Left colon (tissue), 2 donors: Measurements from ENCODE around the gene TNFRSF17. TPM values are rescaled to one million over a fixed set of nuclear protein-coding genes. Genes with fewer than 3 reads are reported as not detected.
"Not testable (repeated sequence)": the region's sequence is repeated elsewhere in the genome, so short reads cannot be mapped to it uniquely, and the experiment has no call there.

Experiments used
- ATAC-seq: fragments of 200-7000 bp; cut with Tn5 transposase; one replicate; pipeline ENCODE4 v1.9.1; 2020; ENCODE audit warnings: mild to moderate bottlenecking, moderate library complexity
- DNase-seq, 2 donors: peaks; one replicate each; pipeline ENCODE4 v3.0.0-alpha.2; 2020
- intact Hi-C, 2 donors: fragments of 100-400 bp; cut with DNase I in 1 of 2; cut with micrococcal nuclease in 1 of 2; formaldehyde crosslinking; loops; one replicate each; pipeline versions ENCODE4 v1.11.2 to v1.14.0; 2022; cut with DNase I, micrococcal nuclease
- long read RNA-seq: library from polyadenylated mRNA; unstranded; transcript quantifications from one replicate; pipeline ENCODE4 v2.0.0, GENCODE V29; 2021
- total RNA-seq, 2 donors: library from RNA; stranded (reverse); fragmentation: NEBNext Ultra II Directional; extraction: Animal tissue kit (Norgen Biotek cat#: 25700); gene quantifications; one replicate each; pipeline ENCODE4 v1.2.1, GENCODE V29; 2021
- donor health status: DM: no; HTN: no; CAD: no.
- donor health status: DM: yes; HTN: yes; CAD: no.

The TNFRSF17 gene
- 1 to 10 TPM in 1 of 2 donors, under 1 TPM in 1; 0.70 to 5.0 TPM for total RNA-seq
- long read RNA-seq: 0 reads

DNA sequence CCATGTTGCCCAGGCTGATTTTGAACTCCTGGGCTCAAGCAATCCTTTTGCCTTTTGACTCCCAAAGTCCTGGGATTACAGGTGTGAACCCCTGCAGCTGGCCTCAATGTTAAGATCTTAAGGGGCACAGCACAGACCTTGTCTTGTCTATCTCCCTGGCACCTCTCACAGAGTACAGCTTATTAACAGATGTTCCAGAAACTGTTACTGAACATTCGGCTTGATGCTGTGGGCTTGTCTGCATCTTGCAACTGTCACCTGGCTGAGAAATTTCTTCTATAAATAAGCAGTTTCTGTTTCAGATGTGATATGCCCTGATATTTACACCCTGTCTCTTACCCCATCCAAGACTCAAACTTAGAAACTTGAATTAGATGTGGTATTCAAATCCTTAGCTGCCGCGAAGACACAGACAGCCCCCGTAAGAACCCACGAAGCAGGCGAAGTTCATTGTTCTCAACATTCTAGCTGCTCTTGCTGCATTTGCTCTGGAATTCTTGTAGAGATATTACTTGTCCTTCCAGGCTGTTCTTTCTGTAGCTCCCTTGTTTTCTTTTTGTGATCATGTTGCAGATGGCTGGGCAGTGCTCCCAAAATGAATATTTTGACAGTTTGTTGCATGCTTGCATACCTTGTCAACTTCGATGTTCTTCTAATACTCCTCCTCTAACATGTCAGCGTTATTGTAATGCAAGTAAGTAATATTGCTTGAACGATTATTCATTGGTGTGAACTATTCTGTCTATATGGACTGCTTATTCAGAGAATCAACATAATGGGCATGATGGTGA, at the start of gene TNFRSF17:
TNFRSF17 (plus strand) TSS at position 450 of the 791 bp plus-strand sequence; CDS start at position 565, 115 bp downstream.
- no peak for DNase-seq
- ATAC-seq: no peak
- intact Hi-C loops: no loop called here

DNA sequence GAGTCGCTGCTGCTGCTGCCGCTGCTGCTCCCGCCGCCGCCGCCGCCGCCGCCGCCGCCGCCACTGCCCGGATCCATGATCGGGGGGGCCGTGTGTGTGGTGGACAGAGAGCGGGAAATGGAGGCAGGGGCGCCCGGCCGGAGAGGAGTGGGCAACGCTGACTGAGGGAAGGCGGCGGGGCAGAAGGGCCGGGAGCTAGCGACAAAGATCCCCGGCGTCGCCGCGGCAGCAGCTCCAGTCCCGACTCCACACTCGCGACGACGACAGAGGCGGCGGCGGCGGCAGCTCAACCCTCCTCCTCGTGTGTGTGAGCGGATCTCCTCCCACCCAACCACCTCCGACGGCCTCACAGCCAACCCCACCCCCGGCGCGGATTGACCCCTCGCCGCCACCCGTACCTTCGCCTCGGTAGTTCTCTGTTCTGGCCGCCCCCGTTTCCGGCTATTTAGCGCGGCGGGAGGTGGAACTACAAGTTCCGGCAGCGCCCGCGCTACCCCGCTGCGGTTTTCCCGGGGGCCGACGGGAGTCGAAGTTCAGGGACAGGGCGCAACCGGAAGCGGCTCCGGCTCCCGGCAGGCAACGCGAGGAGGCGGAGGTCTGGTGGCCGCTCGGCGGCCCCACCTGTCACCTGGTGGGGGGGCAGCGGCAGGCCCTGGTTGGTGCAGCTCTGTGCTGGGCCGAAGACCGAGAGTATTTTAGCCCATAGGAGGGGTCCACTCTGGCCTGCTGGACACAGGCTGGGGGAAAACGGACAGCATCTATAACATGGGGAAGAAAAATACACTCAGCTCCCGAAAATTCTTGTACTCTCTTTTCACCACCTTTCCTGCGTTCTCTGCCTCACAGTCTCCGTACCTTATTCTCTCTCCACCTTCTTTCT, 49.1 kb upstream of the TNFRSF17 start, which contains the start of gene GSPT1:
GSPT1 (minus strand) TSS at position 313 of the 880 bp plus-strand sequence; CDS start at position 77, 236 bp downstream.
- intact Hi-C loops: loop anchor here in 1 of 2 donors (10.0 kb wide), 1 partner anchor 59 kb away; the partner anchor contains the start of gene SNX29
- peak; percentile 85 for ATAC-seq

DNA sequence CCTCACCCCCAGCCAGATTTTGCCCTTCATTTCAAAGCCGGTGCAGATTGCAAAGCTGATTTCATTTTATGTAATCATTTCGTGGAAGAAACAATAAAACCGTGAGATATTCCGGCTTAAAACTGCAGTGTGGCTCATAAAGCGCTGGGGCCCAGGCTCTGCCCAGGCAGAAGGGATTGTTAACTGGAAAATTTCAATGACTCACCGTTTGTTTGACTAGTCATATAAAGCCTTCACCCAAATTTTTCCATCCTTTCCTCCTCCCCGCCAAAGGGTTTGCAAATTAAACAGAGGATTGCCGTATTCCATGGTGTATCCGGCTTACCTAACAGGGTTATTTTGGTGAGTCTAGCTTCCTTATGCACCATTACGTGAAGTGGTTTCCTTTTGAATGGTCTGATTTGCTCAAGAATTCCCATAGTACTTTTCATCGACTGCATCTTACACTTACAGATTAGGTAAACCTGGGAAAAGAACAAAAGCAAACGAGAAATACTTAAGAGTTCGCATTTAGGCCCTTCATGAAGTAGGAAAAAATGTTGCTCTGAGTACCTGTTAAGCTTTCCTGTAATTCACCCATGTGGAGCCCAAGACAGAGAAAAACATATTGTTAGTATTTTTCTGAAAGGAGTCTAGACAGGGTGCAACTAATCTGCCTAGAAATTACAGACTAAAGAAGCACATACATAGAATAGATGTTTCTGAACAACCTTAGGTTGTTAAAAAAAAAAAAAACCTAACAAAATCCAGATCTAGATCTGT, 48.3 kb upstream of the TNFRSF17 start:
- peak; percentile 51 to 58 for DNase-seq
- ATAC-seq: peak; percentile 64
- intact Hi-C loops: loop anchor here in 1 of 2 donors (10.0 kb wide), 1 partner anchor 58 kb away; the partner anchor contains the start of gene SNX29

More for the DNA sequence above, 49.1 kb upstream of the TNFRSF17 start, which contains the start of gene GSPT1:
- DNase-seq: peak; percentile 99

DNA sequence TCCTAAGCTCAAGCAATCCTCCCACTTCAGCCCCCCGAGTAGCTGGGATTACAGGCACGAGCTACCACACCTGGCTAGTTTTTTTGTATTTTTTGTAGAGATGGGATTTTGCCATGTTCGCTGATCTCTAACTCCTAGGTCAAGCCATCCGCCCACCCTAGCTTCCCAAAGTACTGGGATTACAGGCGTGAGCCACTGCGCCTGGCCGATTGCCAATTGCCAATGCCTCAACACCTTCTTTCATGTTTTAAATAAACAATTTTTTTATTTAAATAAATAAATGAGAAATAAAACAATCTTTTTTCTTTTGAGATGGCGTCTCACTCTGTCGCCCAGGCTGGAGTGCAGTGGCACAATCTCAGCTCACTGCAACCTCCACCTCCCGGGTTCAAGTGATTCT, 41.0 kb upstream of the TNFRSF17 start:
- DNase-seq, ATAC-seq, intact Hi-C loops: not testable (repeated sequence)

DNA sequence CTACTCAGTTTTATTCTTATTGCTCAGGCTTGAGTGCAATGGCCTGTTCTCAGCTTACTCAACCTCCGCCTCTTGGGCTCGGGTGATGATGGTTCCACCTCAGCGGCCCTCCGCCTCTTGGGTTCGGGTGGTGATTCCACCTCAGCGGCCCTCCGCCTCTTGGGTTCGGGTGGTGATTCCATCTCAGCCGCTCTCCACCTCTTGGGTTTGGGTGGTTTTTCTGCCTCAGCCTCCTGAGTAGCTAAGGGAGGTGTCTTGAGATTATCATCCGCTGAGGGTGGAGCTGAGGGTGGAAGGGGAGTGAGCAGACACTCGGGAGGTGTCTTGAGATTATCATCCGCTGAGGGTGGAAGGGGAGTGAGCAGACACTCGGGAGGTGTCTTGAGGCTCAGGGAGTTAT, 37.7 kb upstream of the TNFRSF17 start:
- ATAC-seq, intact Hi-C loops, DNase-seq: not testable (repeated sequence)

DNA sequence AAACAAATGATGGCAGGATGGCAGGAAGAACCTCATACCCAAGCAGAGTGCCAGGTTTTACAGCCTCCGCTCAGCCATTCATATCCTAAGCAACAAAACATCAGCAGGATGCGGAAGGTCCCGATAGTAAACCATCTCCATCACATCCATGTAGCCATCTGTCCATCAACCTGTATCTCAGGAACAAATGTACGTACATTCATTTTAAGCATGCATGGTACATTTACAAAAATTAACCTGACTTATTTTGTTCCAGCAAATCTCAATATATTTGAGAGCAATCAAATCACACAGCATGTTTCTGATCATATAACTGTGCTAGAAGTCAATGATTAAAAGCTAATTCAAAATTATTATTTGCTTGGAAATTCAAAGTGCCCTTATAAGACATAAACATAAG, 23.1 kb upstream of the TNFRSF17 start, which contains the start of gene NPIPB2:
NPIPB2 (minus strand) TSS at position 101 of the 400 bp plus-strand sequence; CDS start at position 101, 0 bp downstream.
- ATAC-seq, intact Hi-C loops, DNase-seq: not testable (repeated sequence)

DNA sequence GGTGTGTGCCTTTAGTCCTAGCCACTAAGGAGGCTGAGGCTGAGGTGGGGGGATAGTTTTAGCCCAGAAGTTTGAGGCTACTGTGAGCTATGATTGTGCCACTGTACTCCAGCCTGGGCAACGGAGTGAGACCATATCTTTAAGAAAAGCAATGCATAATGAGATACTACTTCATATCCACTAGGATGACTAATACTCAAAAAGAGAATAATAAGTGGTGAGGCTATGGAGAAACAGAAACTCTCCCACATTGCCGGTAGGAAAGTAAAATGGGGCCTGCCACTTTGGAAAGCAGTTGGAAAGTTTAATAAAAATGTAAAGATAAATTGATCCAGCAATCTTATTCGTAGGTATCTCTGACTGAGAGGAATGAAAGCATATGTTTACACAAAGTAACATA, 18.6 kb upstream of the TNFRSF17 start:
- ATAC-seq: no peak
- DNase-seq: no peak
- intact Hi-C loops: no loop called here

DNA sequence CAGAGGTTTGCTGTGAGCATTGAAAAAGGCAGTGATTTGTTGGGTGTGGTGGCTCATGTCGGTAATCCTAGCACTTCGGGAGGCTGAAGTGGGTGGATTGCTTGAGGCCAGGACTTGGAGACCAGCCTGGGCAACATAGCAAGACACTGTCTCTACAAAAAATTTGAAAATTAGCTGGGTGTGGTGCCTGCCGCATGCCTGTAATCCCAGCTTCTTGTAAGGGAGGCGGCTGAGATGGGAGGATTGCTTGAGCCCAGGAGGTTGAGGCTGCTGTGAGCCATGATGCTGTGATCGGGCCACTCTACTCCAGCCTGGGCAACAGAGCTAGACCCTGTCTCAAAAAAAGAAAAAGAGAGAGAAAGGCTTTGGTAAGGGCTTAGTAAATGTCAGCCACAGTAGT, 16.2 kb upstream of the TNFRSF17 start:
- intact Hi-C loops: no loop called here
- DNase-seq (no peak), ATAC-seq (no peak)

DNA sequence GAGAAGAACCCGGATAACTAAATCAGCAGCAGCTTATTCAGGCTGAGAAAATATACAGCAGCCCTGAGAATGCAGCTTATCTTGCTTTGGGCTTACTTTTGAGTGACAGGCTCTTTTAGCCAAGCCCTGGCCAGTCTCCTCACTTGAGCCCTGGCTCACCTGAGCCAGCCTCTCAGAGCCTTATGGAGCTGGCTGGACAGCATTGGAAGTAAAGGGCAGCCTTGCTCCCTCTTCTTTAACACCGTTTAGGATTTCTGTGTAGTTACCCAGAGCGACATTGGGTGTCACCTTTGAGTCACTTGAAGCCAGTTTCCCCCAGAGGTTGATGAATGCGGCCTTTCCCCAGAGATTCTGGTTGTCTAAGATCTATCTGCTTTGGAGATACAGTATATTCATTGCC, 15.5 kb upstream of the TNFRSF17 start:
- DNase-seq: no peak
- intact Hi-C loops: no loop called here
- ATAC-seq: peak; percentile 73

DNA sequence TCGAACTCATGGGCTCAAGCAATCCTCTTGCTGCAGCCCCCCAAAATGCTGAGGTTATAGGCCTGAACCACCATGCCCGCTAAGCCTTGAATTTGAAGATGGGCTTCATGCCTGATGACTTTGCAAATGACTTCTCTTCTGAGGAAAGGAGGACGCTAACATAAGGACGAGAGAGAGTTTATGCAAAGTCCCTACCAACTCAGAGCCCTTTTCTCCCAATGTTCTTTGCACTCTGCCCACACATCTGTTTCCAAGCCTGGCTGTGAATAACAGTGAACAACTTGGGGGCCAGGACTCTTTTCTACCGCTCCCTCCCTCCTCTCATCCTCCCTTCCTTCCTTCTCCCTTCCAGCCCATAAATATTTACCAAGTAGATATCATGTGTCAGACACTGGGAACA, 14.6 kb upstream of the TNFRSF17 start:
- DNase-seq: no peak
- intact Hi-C loops: no loop called here
- no peak for ATAC-seq

DNA sequence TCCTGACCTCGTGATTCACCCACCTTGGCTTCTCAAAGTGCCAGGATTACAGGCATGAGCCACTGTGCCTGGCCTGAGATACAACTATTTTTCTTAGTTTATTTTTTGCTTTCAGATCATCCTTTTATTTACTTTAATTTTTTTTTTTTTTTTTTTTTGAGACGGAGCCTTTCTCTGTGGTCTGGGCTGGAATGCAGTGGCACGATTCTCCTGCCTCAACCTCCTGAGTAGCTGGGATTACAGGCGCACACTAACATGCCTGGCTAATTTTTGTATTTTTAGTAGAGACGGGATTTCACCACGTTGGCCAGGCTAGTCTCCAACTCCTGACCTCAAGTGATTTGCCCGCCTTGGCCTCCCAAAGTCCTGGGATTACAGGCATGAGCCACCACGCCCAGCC, 11.4 kb upstream of the TNFRSF17 start:
- intact Hi-C loops, DNase-seq, ATAC-seq: not testable (repeated sequence)

DNA sequence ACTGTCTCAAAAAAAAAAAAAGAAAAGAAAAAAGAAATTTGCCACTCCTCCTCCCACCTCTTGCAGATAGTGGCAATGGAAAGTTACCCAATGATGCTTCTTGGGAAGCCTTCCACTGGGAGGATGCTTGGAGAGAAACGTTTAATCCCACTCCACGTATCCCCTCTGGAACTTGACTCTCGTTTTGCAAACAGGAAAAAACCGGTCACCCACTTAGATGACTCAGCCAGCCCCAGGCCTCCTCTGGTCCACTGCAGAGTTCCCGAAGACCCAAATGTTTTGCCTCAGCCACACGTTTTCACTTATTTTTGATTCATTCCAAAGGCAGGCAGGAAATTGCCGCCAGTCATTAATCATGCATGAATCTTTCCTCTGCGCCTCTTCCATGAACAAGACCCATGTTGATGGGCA, 9.3 kb upstream of the TNFRSF17 start:
- no peak for ATAC-seq
- intact Hi-C loops: no loop called here

DNA sequence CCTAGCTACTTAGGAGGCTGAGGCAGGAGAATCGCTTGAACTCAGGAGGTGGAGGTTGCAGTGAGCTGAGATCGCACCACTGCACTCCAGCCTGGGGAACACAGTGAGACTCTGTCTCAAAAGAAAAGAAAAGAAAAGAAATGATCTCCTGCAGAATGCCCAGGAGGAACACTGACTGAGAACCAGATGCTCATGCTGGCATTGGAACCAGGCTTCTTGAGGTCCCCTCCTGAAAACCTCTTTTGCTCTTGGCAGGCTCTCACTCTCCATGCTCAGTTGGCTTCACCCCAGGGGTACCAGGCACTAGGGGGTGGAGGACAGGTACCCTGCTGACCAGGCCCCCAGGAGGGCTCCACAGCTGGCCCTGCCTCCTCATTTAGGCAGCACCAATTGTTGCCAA, 8.5 kb upstream of the TNFRSF17 start:
- DNase-seq (no peak), ATAC-seq (no peak)
- intact Hi-C loops: no loop called here

More for the DNA sequence above, 9.3 kb upstream of the TNFRSF17 start:
- DNase-seq: no peak

DNA sequence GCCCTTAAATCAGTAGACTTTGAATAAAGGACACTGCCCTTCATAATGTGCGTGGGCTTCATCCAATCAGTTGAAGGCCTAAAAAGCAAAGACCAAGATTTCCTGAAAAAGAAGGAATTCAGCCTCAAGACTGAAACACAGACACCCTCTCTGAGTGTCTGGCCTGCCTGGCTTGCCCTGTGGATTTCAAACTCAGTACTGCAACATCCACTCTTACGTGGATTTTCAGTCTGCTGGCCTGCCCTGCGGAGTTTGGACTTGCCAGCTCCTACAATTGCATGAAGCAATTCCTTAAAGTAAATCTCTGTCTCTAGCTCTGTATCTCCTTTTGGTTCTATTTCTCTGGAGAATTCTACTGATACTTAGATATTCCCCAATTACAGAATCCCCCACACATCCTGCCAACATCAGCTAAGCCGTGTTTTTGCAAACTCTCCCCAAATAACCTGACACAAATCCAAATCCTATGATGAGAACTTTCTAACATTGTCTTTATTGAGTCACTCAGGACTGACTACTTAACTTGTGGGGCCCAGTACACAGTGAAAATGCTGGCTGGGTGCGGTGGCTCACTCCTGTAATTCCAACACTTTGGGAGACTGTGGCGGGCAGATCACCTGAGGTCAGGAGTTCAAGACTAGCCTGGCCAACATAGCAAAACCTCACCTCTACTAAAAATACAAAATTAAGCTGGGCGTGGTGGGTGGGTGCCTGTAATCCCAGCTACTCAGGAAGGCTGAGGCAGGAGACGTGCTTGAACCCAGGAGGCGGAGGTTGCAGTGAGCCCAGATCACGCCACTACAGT, 7.2 kb upstream of the TNFRSF17 start:
- no peak for ATAC-seq
- intact Hi-C loops: no loop called here
- DNase-seq: no peak

DNA sequence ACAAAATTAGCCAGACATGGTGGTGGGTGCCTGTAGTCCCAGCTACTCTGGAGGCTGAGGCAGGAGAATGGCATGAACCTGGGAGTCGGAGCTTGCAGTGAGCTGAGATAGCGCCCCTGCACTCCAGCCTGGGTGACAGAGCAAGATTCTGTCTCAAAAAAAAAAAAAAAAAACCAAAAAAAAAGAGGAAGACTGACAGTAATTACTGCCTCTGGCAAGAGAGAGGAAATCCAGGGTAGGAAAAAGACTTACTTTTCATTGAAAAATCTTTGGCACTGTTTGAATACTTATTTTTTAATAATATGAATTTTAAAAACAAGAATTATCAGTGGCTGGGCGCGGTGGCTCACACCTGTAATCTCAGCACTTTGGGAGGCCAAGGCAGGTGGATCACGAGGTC, 2.6 kb upstream of the TNFRSF17 start:
- intact Hi-C loops, ATAC-seq, DNase-seq: not testable (repeated sequence)

DNA sequence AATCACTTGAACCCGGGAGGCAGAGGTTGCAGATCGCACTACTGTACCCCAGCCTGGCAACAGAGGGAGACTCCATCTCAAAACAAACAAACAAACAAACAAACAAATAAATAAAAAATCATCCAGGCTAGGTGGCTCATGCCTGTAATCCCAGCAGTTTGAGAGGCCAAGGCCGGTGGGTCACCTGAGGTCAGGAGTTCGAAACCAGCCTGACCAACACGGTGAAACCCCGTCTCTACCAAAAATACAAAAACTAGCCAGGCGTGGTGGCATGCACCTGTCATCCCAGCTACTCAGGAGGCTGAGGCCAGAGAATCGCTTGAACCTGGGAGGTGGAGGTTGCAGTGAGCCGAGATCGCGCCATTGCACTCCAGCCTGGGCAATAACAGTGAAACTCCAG, 2.0 kb upstream of the TNFRSF17 start:
- DNase-seq, intact Hi-C loops, ATAC-seq: not testable (repeated sequence)

DNA sequence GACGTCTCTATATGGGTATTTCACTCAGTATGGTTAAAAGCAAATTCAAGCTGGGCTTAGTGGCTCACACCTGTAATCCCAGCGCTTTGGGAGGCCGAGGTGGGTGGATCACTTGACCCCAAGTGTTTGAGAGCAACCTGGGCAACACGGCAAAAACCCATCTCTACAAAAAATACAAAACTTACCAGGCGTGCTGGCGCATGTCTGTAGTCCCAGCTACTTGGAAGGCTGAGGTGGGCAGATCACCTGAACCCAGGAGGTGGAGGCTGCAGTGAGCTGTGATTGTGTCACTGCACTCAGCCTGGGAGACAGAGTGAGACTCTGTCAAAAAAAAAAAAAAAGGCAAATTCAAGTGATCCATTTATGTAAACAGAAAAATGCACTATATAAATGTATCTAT, 1.3 kb upstream of the TNFRSF17 start:
- no peak for ATAC-seq
- DNase-seq: no peak
- intact Hi-C loops: no loop called here

DNA sequence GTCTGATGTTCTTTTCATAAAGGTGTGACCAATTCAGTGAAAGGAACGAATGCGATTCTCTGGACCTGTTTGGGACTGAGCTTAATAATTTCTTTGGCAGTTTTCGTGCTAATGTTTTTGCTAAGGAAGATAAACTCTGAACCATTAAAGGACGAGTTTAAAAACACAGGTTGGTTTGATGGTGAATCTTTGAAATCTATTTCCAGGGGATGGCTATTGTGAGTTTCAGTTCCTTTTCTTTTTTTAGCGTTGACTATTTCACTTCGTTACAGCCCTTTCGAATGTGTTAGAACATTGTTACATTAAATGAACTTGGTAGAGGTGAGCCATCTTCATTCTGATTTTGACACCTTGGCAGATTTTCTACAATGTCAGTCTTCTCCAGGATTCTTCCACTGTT, 1.2 kb downstream of the TNFRSF17 start:
- intact Hi-C loops: no loop called here
- no peak for DNase-seq
- no peak for ATAC-seq
